ENCODE measurements around the gene FAM217B.

The FAM217B gene

DNA sequence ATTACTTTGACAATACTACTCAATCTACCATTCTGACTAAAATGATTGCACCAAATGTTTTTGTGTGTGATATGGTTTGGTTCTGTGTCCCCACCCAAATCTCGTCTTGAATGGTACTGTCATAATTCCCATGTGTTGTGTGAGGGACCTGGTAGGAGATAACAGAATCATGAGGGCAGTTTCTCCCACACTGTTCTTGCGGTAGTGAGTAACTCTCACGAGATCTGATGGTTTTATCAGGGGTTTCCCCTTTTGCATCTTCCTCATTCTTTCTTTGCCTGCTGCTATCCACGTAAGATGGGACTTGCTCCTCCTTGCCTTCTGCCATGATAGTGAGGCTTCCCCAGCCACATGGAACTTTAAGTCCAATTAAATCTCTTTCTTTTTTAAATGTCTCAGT lies 27.6 kb upstream of the FAM217B start:
- no peak overlapping the region for H3K27ac ChIP-seq

GRCh38 chr20:59920944-59921343 lies 19.2 kb upstream of the FAM217B start:
- no peak for TF ChIP-seq CTCF (conservative IDR thresholded peaks at IDR 0.05)
- H3K27ac ChIP-seq = no peak overlapping the region

More for the DNA sequence above, 27.6 kb upstream of the FAM217B start:
- TF ChIP-seq CTCF (conservative IDR thresholded peaks at IDR 0.05) = no peak

GRCh38 chr20:59923514-59923913 lies 16.7 kb upstream of the FAM217B start:
- TF ChIP-seq CTCF (conservative IDR thresholded peaks at IDR 0.05) = no peak
- peak overlapping the region; percentile 93 for H3K27ac ChIP-seq

DNA sequence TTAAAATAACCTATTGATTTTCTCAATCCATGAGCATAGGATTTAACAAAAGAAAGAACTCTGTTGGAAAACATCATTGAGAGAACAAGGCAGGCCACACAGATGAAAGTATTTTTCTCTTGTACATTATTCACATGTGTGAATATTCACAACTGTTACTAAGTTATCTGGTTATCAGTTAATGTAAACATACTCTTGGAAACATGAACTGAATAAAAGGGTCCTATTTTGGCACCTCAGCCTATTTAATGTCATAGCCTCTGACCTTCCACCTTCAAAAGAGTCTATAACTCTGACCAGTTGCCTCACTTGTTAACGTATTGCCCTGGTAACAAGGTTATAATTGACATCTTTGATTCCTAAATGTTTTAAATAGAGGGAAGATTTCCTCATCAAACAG lies 14.8 kb upstream of the FAM217B start:
- peak overlapping the region; percentile 93 for H3K27ac ChIP-seq
- no peak for TF ChIP-seq CTCF (conservative IDR thresholded peaks at IDR 0.05)

- peak overlapping the region; percentile 93 for H3K27ac ChIP-seq
- no peak for TF ChIP-seq CTCF (conservative IDR thresholded peaks at IDR 0.05)
Measured at GRCh38 chr20:59925899-59926298, 14.3 kb upstream of the FAM217B start.

- H3K27ac ChIP-seq = peak overlapping the region; percentile 93
- TF ChIP-seq CTCF (conservative IDR thresholded peaks at IDR 0.05) = no peak
Measured at GRCh38 chr20:59931511-59932312, 8.5 kb upstream of the FAM217B start.

DNA sequence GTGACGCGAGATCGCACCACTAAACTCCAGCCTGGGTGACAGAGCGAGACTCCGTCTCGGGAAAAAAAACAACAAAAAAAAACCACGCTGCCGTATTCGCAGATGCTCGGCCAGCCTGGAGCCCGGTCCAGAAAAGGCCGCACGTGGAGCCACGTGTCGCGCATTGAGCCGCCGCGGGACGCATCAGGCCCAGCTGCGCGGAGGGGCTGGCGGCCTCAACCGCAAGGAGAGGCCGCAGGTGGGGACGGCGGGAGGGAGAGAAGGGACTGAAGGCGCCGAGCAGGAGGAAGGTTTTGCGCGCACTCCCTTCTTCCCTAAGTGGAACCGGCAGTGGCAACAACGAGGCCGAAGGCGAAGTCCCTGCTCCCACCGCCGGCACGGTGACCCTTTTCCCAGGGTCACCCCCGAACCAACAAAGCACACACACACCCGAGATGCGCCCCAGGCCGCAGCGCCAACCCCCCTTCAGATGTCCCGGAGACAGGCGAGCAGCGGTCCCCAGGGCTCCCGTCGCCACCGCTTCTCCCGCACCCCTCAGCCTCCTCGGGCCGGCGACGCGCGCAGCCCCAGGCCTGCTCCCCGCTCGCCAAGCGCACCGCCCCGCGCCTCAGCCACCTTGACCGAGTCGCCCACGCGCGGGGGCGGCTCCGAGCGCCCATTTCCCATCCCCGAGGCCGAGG lies 7.4 kb upstream of the FAM217B start:
- peak overlapping the region; percentile 93 for H3K27ac ChIP-seq
- no peak for TF ChIP-seq CTCF (conservative IDR thresholded peaks at IDR 0.05)
